ENCODE data around the gene MED29. TPM values are rescaled to one million over a fixed set of nuclear protein-coding genes. Genes with fewer than 3 reads are reported as not detected.
A peak's percentile ranks its signal among the peaks of the same experiment; 100 is the strongest.

Gene MED29
- total and polyA plus RNA-seq, 2 experiments from 2014 or later = 26.1 to 62.0 TPM

DNA sequence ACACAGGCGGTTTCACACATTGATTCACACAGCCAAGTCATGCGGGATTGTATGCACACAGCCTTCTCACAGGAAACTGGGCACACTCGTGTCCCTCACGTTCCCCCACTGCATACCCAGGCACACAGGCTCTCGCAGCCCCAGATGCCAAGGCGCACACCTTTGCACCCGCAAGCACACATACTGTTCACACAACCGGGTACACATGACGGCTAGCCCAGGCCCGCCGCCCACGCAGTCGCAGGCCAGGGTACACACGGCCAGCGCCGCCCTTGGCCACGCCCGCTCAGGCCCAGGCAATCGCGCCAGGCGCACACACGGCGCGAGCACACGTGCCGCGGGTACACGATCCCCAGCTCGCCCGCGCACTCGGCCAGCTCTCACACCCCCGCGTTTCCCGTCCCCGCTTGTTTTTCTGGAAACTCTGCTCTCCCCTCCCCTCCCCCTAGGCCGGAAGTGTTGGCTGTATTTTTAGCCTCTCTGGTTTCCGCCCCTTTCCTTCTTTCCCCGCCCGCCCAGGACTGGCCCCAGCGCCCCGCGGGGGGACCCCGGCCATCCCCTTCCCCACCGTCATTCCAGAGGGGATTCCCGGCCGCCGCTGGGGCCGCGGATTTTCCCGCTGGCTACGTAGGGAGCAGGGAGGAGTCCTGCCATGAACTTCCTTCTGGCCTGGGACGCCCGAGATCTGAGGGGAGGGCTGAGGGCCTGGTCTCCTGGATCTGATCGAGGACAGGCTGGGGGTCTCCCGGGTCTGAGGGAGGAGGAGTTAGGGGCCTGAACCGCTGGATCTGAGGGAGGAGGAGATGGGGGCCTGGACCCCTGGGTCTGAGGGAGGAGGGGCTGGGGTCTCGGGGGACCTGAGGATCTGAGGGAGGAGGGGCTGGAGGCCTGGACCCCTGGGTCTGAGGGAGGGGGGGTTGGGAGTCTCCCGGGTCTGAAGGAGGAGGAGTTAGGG lies 11.4 kb downstream of the MED29 start:
- Mint-ChIP-seq H3K9me3 (peaks cover 4% of the 10 kb centered on the region; the same call in 1 of the 3 replicates), H3K27ac (peak overlapping the region; percentile 99), H3K36me3 (ENCODE audit: low read depth) (peaks cover 12% of the 10 kb centered on the region), H3K4me3 (peak overlapping the region; percentile 85), H3K27me3 (ENCODE audit: insufficient read depth, low read depth, poor library complexity) (peaks cover 23% of the 10 kb centered on the region), H3K4me1 (peaks cover 46% of the 10 kb centered on the region)
- Histone ChIP-seq H4K20me1 (replicated peaks; ENCODE audit: insufficient read depth) (no peaks in the 10 kb centered on the region; the same call in 1 of the 2 replicates), H3K79me2 (replicated peaks; ENCODE audit: insufficient read depth) (peaks cover 9% of the 10 kb centered on the region), H3K27ac (ENCODE audit: low read depth) (peak overlapping the region; percentile 100), H2AFZ (no peak overlapping the region), H3K36me3 (ENCODE audit: insufficient read depth) (no peaks in the 10 kb centered on the region), H3K4me1 (ENCODE audit: insufficient read depth) (peaks cover 43% of the 10 kb centered on the region), H3K27me3 (ENCODE audit: insufficient read depth) (no peaks in the 10 kb centered on the region), H3K4me3 (peak overlapping the region; percentile 99), H3F3A (replicated peaks; ENCODE audit: low read depth) (peaks cover 43% of the 10 kb centered on the region; the same call in 1 of the 2 replicates), H3K4me2 (peak overlapping the region; percentile 91), H3K9me2 (ENCODE audit: insufficient read depth) (no peaks in the 10 kb centered on the region)
- peak; percentile 33 for ATAC-seq
- DNase-seq (ENCODE audit: low spot score) = peak; percentile 97
- TF ChIP-seq CREB1 (CRISPR knock-in tag; IDR thresholded peaks at IDR 0.05; ENCODE audit: low read depth) (peak; percentile 80), EZH2phosphoT487 (IDR thresholded peaks at IDR 0.05; ENCODE audit: unreplicated experiment) (no peak), ETS1 (IDR thresholded peaks at IDR 0.05) (peak; percentile 74), ZNF114 (CRISPR knock-in tag; IDR thresholded peaks at IDR 0.05) (no peak), POLR2AphosphoS5 (IDR thresholded peaks at IDR 0.05; ENCODE audit: low read depth) (peak; percentile 64)
- TF ChIP-seq, protein P1, sequence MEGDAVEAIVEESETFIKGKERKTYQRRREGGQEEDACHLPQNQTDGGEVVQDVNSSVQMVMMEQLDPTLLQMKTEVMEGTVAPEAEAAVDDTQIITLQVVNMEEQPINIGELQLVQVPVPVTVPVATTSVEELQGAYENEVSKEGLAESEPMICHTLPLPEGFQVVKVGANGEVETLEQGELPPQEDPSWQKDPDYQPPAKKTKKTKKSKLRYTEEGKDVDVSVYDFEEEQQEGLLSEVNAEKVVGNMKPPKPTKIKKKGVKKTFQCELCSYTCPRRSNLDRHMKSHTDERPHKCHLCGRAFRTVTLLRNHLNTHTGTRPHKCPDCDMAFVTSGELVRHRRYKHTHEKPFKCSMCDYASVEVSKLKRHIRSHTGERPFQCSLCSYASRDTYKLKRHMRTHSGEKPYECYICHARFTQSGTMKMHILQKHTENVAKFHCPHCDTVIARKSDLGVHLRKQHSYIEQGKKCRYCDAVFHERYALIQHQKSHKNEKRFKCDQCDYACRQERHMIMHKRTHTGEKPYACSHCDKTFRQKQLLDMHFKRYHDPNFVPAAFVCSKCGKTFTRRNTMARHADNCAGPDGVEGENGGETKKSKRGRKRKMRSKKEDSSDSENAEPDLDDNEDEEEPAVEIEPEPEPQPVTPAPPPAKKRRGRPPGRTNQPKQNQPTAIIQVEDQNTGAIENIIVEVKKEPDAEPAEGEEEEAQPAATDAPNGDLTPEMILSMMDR (conservative IDR thresholded peaks at IDR 0.05; ENCODE audit: low read depth in 2 of 2) = no peak
- TF ChIP-seq, protein P2, sequence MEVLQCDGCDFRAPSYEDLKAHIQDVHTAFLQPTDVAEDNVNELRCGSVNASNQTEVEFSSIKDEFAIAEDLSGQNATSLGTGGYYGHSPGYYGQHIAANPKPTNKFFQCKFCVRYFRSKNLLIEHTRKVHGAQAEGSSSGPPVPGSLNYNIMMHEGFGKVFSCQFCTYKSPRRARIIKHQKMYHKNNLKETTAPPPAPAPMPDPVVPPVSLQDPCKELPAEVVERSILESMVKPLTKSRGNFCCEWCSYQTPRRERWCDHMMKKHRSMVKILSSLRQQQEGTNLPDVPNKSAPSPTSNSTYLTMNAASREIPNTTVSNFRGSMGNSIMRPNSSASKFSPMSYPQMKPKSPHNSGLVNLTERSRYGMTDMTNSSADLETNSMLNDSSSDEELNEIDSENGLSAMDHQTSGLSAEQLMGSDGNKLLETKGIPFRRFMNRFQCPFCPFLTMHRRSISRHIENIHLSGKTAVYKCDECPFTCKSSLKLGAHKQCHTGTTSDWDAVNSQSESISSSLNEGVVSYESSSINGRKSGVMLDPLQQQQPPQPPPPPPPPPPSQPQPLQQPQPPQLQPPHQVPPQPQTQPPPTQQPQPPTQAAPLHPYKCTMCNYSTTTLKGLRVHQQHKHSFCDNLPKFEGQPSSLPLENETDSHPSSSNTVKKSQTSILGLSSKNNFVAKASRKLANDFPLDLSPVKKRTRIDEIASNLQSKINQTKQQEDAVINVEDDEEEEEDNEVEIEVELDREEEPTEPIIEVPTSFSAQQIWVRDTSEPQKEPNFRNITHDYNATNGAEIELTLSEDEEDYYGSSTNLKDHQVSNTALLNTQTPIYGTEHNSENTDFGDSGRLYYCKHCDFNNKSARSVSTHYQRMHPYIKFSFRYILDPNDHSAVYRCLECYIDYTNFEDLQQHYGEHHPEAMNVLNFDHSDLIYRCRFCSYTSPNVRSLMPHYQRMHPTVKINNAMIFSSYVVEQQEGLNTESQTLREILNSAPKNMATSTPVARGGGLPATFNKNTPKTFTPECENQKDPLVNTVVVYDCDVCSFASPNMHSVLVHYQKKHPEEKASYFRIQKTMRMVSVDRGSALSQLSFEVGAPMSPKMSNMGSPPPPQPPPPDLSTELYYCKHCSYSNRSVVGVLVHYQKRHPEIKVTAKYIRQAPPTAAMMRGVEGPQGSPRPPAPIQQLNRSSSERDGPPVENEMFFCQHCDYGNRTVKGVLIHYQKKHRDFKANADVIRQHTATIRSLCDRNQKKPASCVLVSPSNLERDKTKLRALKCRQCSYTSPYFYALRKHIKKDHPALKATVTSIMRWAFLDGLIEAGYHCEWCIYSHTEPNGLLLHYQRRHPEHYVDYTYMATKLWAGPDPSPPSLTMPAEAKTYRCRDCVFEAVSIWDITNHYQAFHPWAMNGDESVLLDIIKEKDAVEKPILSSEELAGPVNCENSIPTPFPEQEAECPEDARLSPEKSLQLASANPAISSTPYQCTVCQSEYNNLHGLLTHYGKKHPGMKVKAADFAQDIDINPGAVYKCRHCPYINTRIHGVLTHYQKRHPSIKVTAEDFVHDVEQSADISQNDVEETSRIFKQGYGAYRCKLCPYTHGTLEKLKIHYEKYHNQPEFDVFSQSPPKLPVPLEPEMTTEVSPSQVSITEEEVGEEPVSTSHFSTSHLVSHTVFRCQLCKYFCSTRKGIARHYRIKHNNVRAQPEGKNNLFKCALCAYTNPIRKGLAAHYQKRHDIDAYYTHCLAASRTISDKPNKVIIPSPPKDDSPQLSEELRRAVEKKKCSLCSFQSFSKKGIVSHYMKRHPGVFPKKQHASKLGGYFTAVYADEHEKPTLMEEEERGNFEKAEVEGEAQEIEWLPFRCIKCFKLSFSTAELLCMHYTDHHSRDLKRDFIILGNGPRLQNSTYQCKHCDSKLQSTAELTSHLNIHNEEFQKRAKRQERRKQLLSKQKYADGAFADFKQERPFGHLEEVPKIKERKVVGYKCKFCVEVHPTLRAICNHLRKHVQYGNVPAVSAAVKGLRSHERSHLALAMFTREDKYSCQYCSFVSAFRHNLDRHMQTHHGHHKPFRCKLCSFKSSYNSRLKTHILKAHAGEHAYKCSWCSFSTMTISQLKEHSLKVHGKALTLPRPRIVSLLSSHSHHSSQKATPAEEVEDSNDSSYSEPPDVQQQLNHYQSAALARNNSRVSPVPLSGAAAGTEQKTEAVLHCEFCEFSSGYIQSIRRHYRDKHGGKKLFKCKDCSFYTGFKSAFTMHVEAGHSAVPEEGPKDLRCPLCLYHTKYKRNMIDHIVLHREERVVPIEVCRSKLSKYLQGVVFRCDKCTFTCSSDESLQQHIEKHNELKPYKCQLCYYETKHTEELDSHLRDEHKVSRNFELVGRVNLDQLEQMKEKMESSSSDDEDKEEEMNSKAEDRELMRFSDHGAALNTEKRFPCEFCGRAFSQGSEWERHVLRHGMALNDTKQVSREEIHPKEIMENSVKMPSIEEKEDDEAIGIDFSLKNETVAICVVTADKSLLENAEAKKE (CRISPR knock-in tag; IDR thresholded peaks at IDR 0.05) = no peak
- TF ChIP-seq, protein P3, sequence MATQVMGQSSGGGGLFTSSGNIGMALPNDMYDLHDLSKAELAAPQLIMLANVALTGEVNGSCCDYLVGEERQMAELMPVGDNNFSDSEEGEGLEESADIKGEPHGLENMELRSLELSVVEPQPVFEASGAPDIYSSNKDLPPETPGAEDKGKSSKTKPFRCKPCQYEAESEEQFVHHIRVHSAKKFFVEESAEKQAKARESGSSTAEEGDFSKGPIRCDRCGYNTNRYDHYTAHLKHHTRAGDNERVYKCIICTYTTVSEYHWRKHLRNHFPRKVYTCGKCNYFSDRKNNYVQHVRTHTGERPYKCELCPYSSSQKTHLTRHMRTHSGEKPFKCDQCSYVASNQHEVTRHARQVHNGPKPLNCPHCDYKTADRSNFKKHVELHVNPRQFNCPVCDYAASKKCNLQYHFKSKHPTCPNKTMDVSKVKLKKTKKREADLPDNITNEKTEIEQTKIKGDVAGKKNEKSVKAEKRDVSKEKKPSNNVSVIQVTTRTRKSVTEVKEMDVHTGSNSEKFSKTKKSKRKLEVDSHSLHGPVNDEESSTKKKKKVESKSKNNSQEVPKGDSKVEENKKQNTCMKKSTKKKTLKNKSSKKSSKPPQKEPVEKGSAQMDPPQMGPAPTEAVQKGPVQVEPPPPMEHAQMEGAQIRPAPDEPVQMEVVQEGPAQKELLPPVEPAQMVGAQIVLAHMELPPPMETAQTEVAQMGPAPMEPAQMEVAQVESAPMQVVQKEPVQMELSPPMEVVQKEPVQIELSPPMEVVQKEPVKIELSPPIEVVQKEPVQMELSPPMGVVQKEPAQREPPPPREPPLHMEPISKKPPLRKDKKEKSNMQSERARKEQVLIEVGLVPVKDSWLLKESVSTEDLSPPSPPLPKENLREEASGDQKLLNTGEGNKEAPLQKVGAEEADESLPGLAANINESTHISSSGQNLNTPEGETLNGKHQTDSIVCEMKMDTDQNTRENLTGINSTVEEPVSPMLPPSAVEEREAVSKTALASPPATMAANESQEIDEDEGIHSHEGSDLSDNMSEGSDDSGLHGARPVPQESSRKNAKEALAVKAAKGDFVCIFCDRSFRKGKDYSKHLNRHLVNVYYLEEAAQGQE (IDR thresholded peaks at IDR 0.05; ENCODE audit: unreplicated experiment) = no peak
